ENCODE measurements around the gene CKAP5. TPM values are rescaled to one million over a fixed set of nuclear protein-coding genes. Genes with fewer than 3 reads are reported as not detected.

CKAP5 gene
- total RNA-seq, 4 donors from 2014 or later, result 23.8 to 75.1 (median 26.7) TPM

GRCh38 chr11:46696212-46696558, 149.9 kb downstream of the CKAP5 start:
- peak in 1 of 3 donors; percentile 47 for DNase-seq
- peak overlapping the region in 1 of 4 donors; percentile 27 for H3K27ac ChIP-seq
- no peaks in the 10 kb centered on the region for H3K9me3 ChIP-seq
- H3K36me3 ChIP-seq, result peaks cover 0 to 50% (median 0%) of the 10 kb centered on the region in 3 donors
- no peaks in the 10 kb centered on the region for H3K27me3 ChIP-seq
- peaks cover 0 to 34% (median 1%) of the 10 kb centered on the region in 4 donors for H3K4me1 ChIP-seq
- TF ChIP-seq CTCF (IDR thresholded peaks at IDR 0.05) (no peak), POLR2A (IDR thresholded peaks at IDR 0.05) (no peak)
- no peak overlapping the region for H3K4me3 ChIP-seq

- H3K27ac ChIP-seq, result no peak overlapping the region
- no peak for TF ChIP-seq CTCF (IDR thresholded peaks at IDR 0.05)
- TF ChIP-seq POLR2A (IDR thresholded peaks at IDR 0.05), result no peak
Measured at GRCh38 chr11:46695345-46696211, 150.5 kb downstream of the CKAP5 start.

GRCh38 chr11:46694607-46695006, 151.5 kb downstream of the CKAP5 start:
- TF ChIP-seq CTCF (IDR thresholded peaks at IDR 0.05) (no peak), POLR2A (IDR thresholded peaks at IDR 0.05) (no peak)
- Histone ChIP-seq H3K4me3 (no peak overlapping the region), H3K27ac (no peak overlapping the region), H3K4me1 (peaks cover 0 to 34% (median 1%) of the 10 kb centered on the region in 4 donors), H3K27me3 (no peaks in the 10 kb centered on the region), H3K9me3 (no peaks in the 10 kb centered on the region), H3K36me3 (peaks cover 0 to 64% (median 0%) of the 10 kb centered on the region in 3 donors)
- DNase-seq, result no peak

More at GRCh38 chr11:46695345-46696211, 150.5 kb downstream of the CKAP5 start:
- H3K9me3 ChIP-seq, result no peaks in the 10 kb centered on the region
- H3K36me3 ChIP-seq, result peaks cover 0 to 56% (median 0%) of the 10 kb centered on the region in 3 donors
- peaks cover 0 to 34% (median 1%) of the 10 kb centered on the region in 4 donors for H3K4me1 ChIP-seq
- H3K4me3 ChIP-seq, result no peak overlapping the region
- no peaks in the 10 kb centered on the region for H3K27me3 ChIP-seq
- DNase-seq, result no peak

- H3K27ac ChIP-seq, result no peak overlapping the region
- H3K27me3 ChIP-seq, result no peaks in the 10 kb centered on the region
- TF ChIP-seq POLR2A (IDR thresholded peaks at IDR 0.05) (no peak), CTCF (IDR thresholded peaks at IDR 0.05) (no peak)
- DNase-seq, result no peak
- peaks cover 0 to 28% (median 1%) of the 10 kb centered on the region in 4 donors for H3K4me1 ChIP-seq
- no peaks in the 10 kb centered on the region for H3K9me3 ChIP-seq
- no peak overlapping the region for H3K4me3 ChIP-seq
- peaks cover 0 to 69% (median 0%) of the 10 kb centered on the region in 3 donors for H3K36me3 ChIP-seq
Measured at GRCh38 chr11:46694072-46694471, 152.0 kb downstream of the CKAP5 start.

- H3K27me3 ChIP-seq, result no peaks in the 10 kb centered on the region
- peaks cover 0 to 74% (median 0%) of the 10 kb centered on the region in 3 donors for H3K36me3 ChIP-seq
- no peak overlapping the region for H3K4me3 ChIP-seq
- no peak for DNase-seq
- H3K4me1 ChIP-seq, result peaks cover 0 to 24% (median 1%) of the 10 kb centered on the region in 4 donors
- H3K27ac ChIP-seq, result no peak overlapping the region
- H3K9me3 ChIP-seq, result no peaks in the 10 kb centered on the region
- no peak for TF ChIP-seq CTCF (IDR thresholded peaks at IDR 0.05)
- no peak for TF ChIP-seq POLR2A (IDR thresholded peaks at IDR 0.05)
Measured at GRCh38 chr11:46693597-46694012, 152.5 kb downstream of the CKAP5 start.

Small RNAs within 50 kb of the gene (small RNA-seq; reads per million reads assigned to genes)
- gene MIR5582, result 0 to 0.06 reads per million in 2 donors
- gene RF00573, result 0 reads per million in 2 donors
- 17.7 to 33.5 reads per million in 2 donors for gene SNORD67

Other genes with a start within 250 kb of the CKAP5 start
- 1 to 10 TPM; 3.3 to 4.4 (median 4.1) TPM for gene HARBI1, start 229.1 kb downstream of the CKAP5 start, total RNA-seq
- gene ATG13, start 228.7 kb downstream of the CKAP5 start, total RNA-seq, result 100 to 1,000 TPM in 2 of 4 donors, 10 to 100 TPM in 2; 86.5 to 119 (median 106) TPM
- 10 to 100 TPM; 52.0 to 85.8 (median 62.7) TPM for gene ARHGAP1, start 145.7 kb downstream of the CKAP5 start, total RNA-seq
- gene ZNF408, start 145.2 kb downstream of the CKAP5 start, total RNA-seq, result 10 to 100 TPM in 1 of 4 donors, 1 to 10 TPM in 3; 6.3 to 20.0 (median 8.4) TPM
- under 1 TPM in 1 of 4 donors, not detected in 3; 0.53 TPM for gene F2, start 127.1 kb downstream of the CKAP5 start, total RNA-seq
- gene LRP4, start 72.3 kb upstream of the CKAP5 start, total RNA-seq, result 10 to 100 TPM; 37.1 to 62.5 (median 44.4) TPM
- 10 to 100 TPM; 31.8 to 42.1 (median 39.1) TPM for gene CSTPP1, start 90.5 kb upstream of the CKAP5 start, total RNA-seq